DND-41 (cell line): ENCODE measurements around the gene MCTP1.
"Not testable (repeated sequence)": the region's sequence is repeated elsewhere in the genome, so short reads cannot be mapped to it uniquely, and the experiment has no call there.

Experiments
- ATAC-seq: fragments of 200-7000 bp; cut with Tn5 transposase; 3 replicates; pipeline ENCODE4 v1.9.1; 2021; ENCODE audit warnings: low read depth; ENCODE audit not compliant: insufficient read depth
- DNase-seq: peaks from one replicate; pipeline ENCODE4 v3.0.0-alpha.2; 2020
- H2AFZ ChIP-seq: 2 replicates; pipeline ENCODE4 v1.6.0; 2012; ENCODE audit warnings: low read depth, low read length
- H3K27ac ChIP-seq: 2 replicates; pipeline ENCODE4 v1.5.1; 2012; ENCODE audit warnings: low read length, inconsistent platforms
- H3K27me3 ChIP-seq: fragments of 200-600 bp; sonication (generic); 2 replicates; pipeline ENCODE4 v1.6.0; 2012; ENCODE audit warnings: low read length, mild to moderate bottlenecking, inconsistent platforms; ENCODE audit not compliant: insufficient read depth, poor library complexity
- H3K36me3 ChIP-seq: 2 replicates; pipeline ENCODE4 v1.5.1; 2012; ENCODE audit warnings: low read length, inconsistent platforms; ENCODE audit not compliant: insufficient read depth
- H3K4me1 ChIP-seq: 2 replicates; pipeline ENCODE4 v1.5.1; 2012; ENCODE audit warnings: mild to moderate bottlenecking, low read length; ENCODE audit not compliant: insufficient read depth
- H3K4me2 ChIP-seq: 2 replicates; pipeline ENCODE4 v1.6.0; 2012; ENCODE audit warnings: mild to moderate bottlenecking, moderate library complexity, low read length, inconsistent platforms; ENCODE audit not compliant: insufficient read depth
- H3K4me3 ChIP-seq, 2 experiments: fragments of 200-600 bp in 1 of 2; shearing (Covaris generic) in 1 of 2; 2 replicates each; pipeline ENCODE4 v1.5.1; 2012 to 2016; ENCODE audit warnings: inconsistent platforms in 2 of 2, low read length in 2 of 2, mild to moderate bottlenecking in 2 of 2, low read depth in 1 of 2, moderate library complexity in 1 of 2
- H3K79me2 ChIP-seq: 2 replicates; pipeline ENCODE4 v1.6.0; 2012; ENCODE audit warnings: low read length, inconsistent platforms; ENCODE audit not compliant: insufficient read depth
- H3K9ac ChIP-seq: 2 replicates; pipeline ENCODE4 v1.6.0; 2012; ENCODE audit warnings: low read depth, mild to moderate bottlenecking, inconsistent platforms, low read length, moderate library complexity
- H3K9me3 ChIP-seq: 2 replicates; pipeline ENCODE4 v1.5.1; 2012; ENCODE audit warnings: low read length, moderate library complexity, mild to moderate bottlenecking, inconsistent platforms; ENCODE audit not compliant: insufficient read depth, severe bottlenecking
- H4K20me1 ChIP-seq: 2 replicates; pipeline ENCODE4 v1.6.0; 2012; ENCODE audit warnings: low read length; ENCODE audit not compliant: insufficient read depth
- EZH2 ChIP-seq: IDR thresholded peaks from 3 replicates; pipeline ENCODE4 v1.6.1; 2012; ENCODE audit warnings: borderline replicate concordance, low read depth, mild to moderate bottlenecking, moderate library complexity, low read length, inconsistent platforms; ENCODE audit not compliant: severe bottlenecking
- TF ChIP-seq, protein P1 (sequence below): IDR thresholded peaks from 2 replicates; pipeline ENCODE4 v1.5.1; 2012; ENCODE audit warnings: borderline replicate concordance, low read length, moderate library complexity, mild to moderate bottlenecking; ENCODE audit not compliant: poor library complexity, severe bottlenecking; ENCODE audit errors: extremely low read depth

The MCTP1 gene

GRCh38 chr5:94830520-94830919 is 454.4 kb downstream of the MCTP1 start:
- no peaks in the 10 kb centered on the region for H3K79me2 ChIP-seq
- DNase-seq, result no peak
- no peak overlapping the region for H2AFZ ChIP-seq
- no peak for ATAC-seq
- no peak overlapping the region for H3K27ac ChIP-seq
- H3K9ac ChIP-seq, result no peak overlapping the region
- H3K4me3 ChIP-seq, result no peak overlapping the region
- no peaks in the 10 kb centered on the region for H4K20me1 ChIP-seq
- H3K27me3 ChIP-seq, result no peaks in the 10 kb centered on the region
- no peak overlapping the region for H3K4me2 ChIP-seq
- 0 out of 2 replicates have a peak, but pooled peaks cover 3% of the 10 kb centered on the region for H3K36me3 ChIP-seq
- TF ChIP-seq, protein P1, sequence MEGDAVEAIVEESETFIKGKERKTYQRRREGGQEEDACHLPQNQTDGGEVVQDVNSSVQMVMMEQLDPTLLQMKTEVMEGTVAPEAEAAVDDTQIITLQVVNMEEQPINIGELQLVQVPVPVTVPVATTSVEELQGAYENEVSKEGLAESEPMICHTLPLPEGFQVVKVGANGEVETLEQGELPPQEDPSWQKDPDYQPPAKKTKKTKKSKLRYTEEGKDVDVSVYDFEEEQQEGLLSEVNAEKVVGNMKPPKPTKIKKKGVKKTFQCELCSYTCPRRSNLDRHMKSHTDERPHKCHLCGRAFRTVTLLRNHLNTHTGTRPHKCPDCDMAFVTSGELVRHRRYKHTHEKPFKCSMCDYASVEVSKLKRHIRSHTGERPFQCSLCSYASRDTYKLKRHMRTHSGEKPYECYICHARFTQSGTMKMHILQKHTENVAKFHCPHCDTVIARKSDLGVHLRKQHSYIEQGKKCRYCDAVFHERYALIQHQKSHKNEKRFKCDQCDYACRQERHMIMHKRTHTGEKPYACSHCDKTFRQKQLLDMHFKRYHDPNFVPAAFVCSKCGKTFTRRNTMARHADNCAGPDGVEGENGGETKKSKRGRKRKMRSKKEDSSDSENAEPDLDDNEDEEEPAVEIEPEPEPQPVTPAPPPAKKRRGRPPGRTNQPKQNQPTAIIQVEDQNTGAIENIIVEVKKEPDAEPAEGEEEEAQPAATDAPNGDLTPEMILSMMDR, result peak; percentile 38
- TF ChIP-seq EZH2, result no peak
- no peaks in the 10 kb centered on the region for H3K4me1 ChIP-seq
- H3K9me3 ChIP-seq, result no peaks in the 10 kb centered on the region

DNA sequence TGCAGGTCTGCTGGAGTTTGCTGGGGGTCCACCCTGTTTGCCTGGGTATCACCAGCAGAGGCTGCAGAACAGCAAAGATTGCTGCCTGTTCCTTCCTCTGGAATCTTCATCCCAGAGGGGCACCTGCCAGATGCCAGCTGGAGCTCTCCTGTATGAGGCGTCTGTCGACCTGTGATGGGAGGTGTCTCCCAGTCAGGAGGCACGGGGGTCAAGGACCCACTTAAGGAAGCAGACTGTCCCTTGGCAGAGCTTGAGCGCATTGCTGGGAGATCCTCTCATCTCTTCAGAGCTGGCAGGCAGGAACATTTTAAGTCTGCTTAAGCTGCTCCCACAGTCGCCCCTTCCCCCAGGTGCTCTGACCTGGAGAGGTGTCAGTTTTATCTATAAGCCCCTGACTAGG is 456.7 kb downstream of the MCTP1 start:
- ATAC-seq, H3K36me3 ChIP-seq: not testable (repeated sequence)

GRCh38 chr5:94820488-94820887 is 464.4 kb downstream of the MCTP1 start:
- H3K79me2 ChIP-seq, result no peaks in the 10 kb centered on the region
- H3K9ac ChIP-seq, result no peak overlapping the region
- no peak for ATAC-seq
- no peak overlapping the region for H3K4me2 ChIP-seq
- no peaks in the 10 kb centered on the region for H3K4me1 ChIP-seq
- no peaks in the 10 kb centered on the region for H3K9me3 ChIP-seq
- H2AFZ ChIP-seq, result no peak overlapping the region
- H3K4me3 ChIP-seq, result no peak overlapping the region
- TF ChIP-seq EZH2, result no peak
- TF ChIP-seq, protein P1, result no peak
- H4K20me1 ChIP-seq, result no peaks in the 10 kb centered on the region
- no peak for DNase-seq
- H3K27ac ChIP-seq, result no peak overlapping the region
- no peaks in the 10 kb centered on the region for H3K27me3 ChIP-seq
- no peaks in the 10 kb centered on the region for H3K36me3 ChIP-seq

More for the DNA sequence above, 456.7 kb downstream of the MCTP1 start:
- DNase-seq, H3K27me3 ChIP-seq, H3K4me3 ChIP-seq, H3K9me3 ChIP-seq, H3K4me1 ChIP-seq, H4K20me1 ChIP-seq, H3K4me2 ChIP-seq, H2AFZ ChIP-seq, H3K79me2 ChIP-seq, H3K27ac ChIP-seq, H3K9ac ChIP-seq: not testable (repeated sequence)

- Histone ChIP-seq H3K27me3 (no peaks in the 10 kb centered on the region), H3K9ac (no peak overlapping the region), H3K4me2 (no peak overlapping the region), H3K9me3 (no peaks in the 10 kb centered on the region), H3K4me3 (no peak overlapping the region), H4K20me1 (no peaks in the 10 kb centered on the region), H3K27ac (no peak overlapping the region), H3K4me1 (no peaks in the 10 kb centered on the region), H2AFZ (no peak overlapping the region), H3K79me2 (no peaks in the 10 kb centered on the region), H3K36me3 (no peaks in the 10 kb centered on the region)
- DNase-seq (no peak), ATAC-seq (no peak)
- TF ChIP-seq EZH2, result no peak
- TF ChIP-seq, protein P1, result no peak
These were observed 466.0 kb downstream of the MCTP1 start for GRCh38 chr5:94818904-94819303.
